IMR-90 (cell line): ENCODE results near the gene PCED1B. TPM values are rescaled to one million over a fixed set of nuclear protein-coding genes. Genes with fewer than 3 reads are reported as not detected.
A peak's percentile ranks its signal among the peaks of the same experiment; 100 is the strongest.

Experiments
- ATAC-seq: fragments of 200-7000 bp; cut with Tn5 transposase; 2 replicates; pipeline ENCODE4 v1.9.1; 2020; ENCODE audit warnings: low read depth, mild to moderate bottlenecking, moderate library complexity
- BruUV-seq: library from RNA; stranded (reverse); fragments of 400-500 nt; replicated peaks from 2 replicates; lab custom pipeline; 2021; lab: Mats Ljungman, UMichigan
- CTCF ChIA-PET: fragments of 300-600 bp; formaldehyde crosslinking; extraction: SDS; loops from one replicate; lab custom pipeline; 2021; ENCODE audit warnings: antibody characterized with exemption; lab: Yijun Ruan, JAX
- POLR2A ChIA-PET: fragments of 300-600 bp; sonication (Branson Sonifier 250); formaldehyde crosslinking; loops from one replicate; lab custom pipeline; 2022; ENCODE audit warnings: antibody characterized with exemption; ENCODE audit not compliant: unreplicated experiment; lab: Charles Lee
- DNase-seq: peaks from one replicate; pipeline ENCODE4 v3.0.0; 2013
- H2AFZ ChIP-seq: replicated peaks from 2 replicates; pipeline ENCODE3; 2013; ENCODE audit warnings: low read length, mild to moderate bottlenecking; ENCODE audit not compliant: poor library complexity
- H2AK5ac ChIP-seq: 2 replicates; pipeline ENCODE4 v1.6.1; 2013; ENCODE audit warnings: low read depth, low read length, inconsistent platforms
- H2AK9ac ChIP-seq: replicated peaks from 2 replicates; pipeline ENCODE3; 2013; ENCODE audit warnings: mild to moderate bottlenecking, low read depth, low read length, moderate library complexity; ENCODE audit not compliant: poor library complexity
- H2BK120ac ChIP-seq: 2 replicates; pipeline ENCODE4 v1.6.1; 2013; ENCODE audit warnings: low read depth, low read length, inconsistent platforms
- H2BK15ac ChIP-seq: 3 replicates; pipeline ENCODE4 v1.6.1; 2013; ENCODE audit warnings: low read depth, low read length, inconsistent platforms
- H2BK20ac ChIP-seq: 2 replicates; pipeline ENCODE4 v1.6.1; 2013; ENCODE audit warnings: low read depth, mild to moderate bottlenecking, inconsistent platforms, low read length, moderate library complexity
- H2BK5ac ChIP-seq: 2 replicates; pipeline ENCODE4 v1.6.1; 2013; ENCODE audit warnings: mild to moderate bottlenecking, low read depth, low read length, inconsistent platforms; ENCODE audit not compliant: poor library complexity, severe bottlenecking
- H3K14ac ChIP-seq: replicated peaks from 2 replicates; pipeline ENCODE4 v1.6.1; 2013; ENCODE audit warnings: low read depth, low read length, inconsistent platforms
- H3K18ac ChIP-seq: 2 replicates; pipeline ENCODE4 v1.6.1; 2013; ENCODE audit warnings: low read depth, low read length, control low read depth
- H3K23ac ChIP-seq: 2 replicates; pipeline ENCODE4 v1.6.1; 2013; ENCODE audit warnings: low read depth, low read length, inconsistent platforms
- H3K27ac ChIP-seq: 2 replicates; pipeline ENCODE4 v1.5.1; 2013; ENCODE audit warnings: mild to moderate bottlenecking, control low read depth, low read length; ENCODE audit not compliant: insufficient read depth
- H3K27me3 ChIP-seq: 2 replicates; pipeline ENCODE4 v1.6.1; 2013; ENCODE audit warnings: low read length; ENCODE audit not compliant: control insufficient read depth, insufficient read depth
- H3K36me3 ChIP-seq: 2 replicates; pipeline ENCODE4 v1.6.1; 2013; ENCODE audit warnings: low read length, mixed read lengths; ENCODE audit not compliant: control insufficient read depth, insufficient read depth
- H3K4ac ChIP-seq: 2 replicates; pipeline ENCODE4 v1.6.1; 2013; ENCODE audit warnings: low read depth, low read length, inconsistent platforms
- H3K4me1 ChIP-seq: 2 replicates; pipeline ENCODE4 v1.6.1; 2013; ENCODE audit warnings: low read length, mixed read lengths; ENCODE audit not compliant: control insufficient read depth, insufficient read depth
- H3K4me2 ChIP-seq: 2 replicates; pipeline ENCODE4 v1.6.1; 2013; ENCODE audit warnings: low read depth, mild to moderate bottlenecking, control low read depth, low read length, moderate library complexity
- H3K4me3 ChIP-seq: 2 replicates; pipeline ENCODE4 v1.5.1; 2013; ENCODE audit warnings: low read depth, mild to moderate bottlenecking, control low read depth, low read length, moderate library complexity; ENCODE audit not compliant: insufficient read depth
- H3K56ac ChIP-seq: 2 replicates; pipeline ENCODE4 v1.6.1; 2013; ENCODE audit warnings: low read length, inconsistent platforms; ENCODE audit not compliant: insufficient read depth; ENCODE audit errors: extremely low read depth
- H3K79me1 ChIP-seq, 2 experiments: 2 replicates each; pipeline ENCODE4 v1.6.1; 2013; ENCODE audit warnings: low read length in 2 of 2, inconsistent platforms in 1 of 2, low read depth in 1 of 2
- H3K9ac ChIP-seq: 2 replicates; pipeline ENCODE4 v1.6.1; 2013; ENCODE audit warnings: low read depth, low read length, control low read depth
- H3K9me1 ChIP-seq: 2 replicates; pipeline ENCODE4 v1.6.1; 2013; ENCODE audit warnings: low read length, inconsistent platforms; ENCODE audit not compliant: insufficient read depth
- H3K9me3 ChIP-seq: 2 replicates; pipeline ENCODE4 v1.6.1; 2013; ENCODE audit warnings: low read length; ENCODE audit not compliant: control insufficient read depth, insufficient read depth
- H4K20me1 ChIP-seq: 2 replicates; pipeline ENCODE4 v1.6.1; 2013; ENCODE audit warnings: low read length, inconsistent platforms; ENCODE audit not compliant: insufficient read depth
- H4K5ac ChIP-seq: 2 replicates; pipeline ENCODE4 v1.6.1; 2013; ENCODE audit warnings: mild to moderate bottlenecking, low read depth, low read length, control low read depth
- H4K8ac ChIP-seq, 2 experiments: 2 replicates each; pipeline ENCODE4 v1.6.1; 2013; ENCODE audit warnings: low read depth in 2 of 2, low read length in 2 of 2, control low read depth in 1 of 2, inconsistent platforms in 1 of 2
- H4K91ac ChIP-seq: 2 replicates; pipeline ENCODE4 v1.6.1; 2013; ENCODE audit warnings: low read depth, low read length, inconsistent platforms; ENCODE audit not compliant: insufficient read depth
- BHLHE40 ChIP-seq: fragments of 150-350 bp; IDR thresholded peaks from 2 replicates; pipeline ENCODE4 v1.6.1; 2016; ENCODE audit warnings: mild to moderate bottlenecking, low read depth, low read length
- CEBPB ChIP-seq: IDR thresholded peaks from 2 replicates; pipeline ENCODE4 v1.6.1; 2012; ENCODE audit warnings: low read depth, low read length, improper control_type of control experiment
- CHD1 ChIP-seq: IDR thresholded peaks from 2 replicates; pipeline ENCODE4 v1.6.1; 2012; ENCODE audit warnings: low read depth, low read length, improper control_type of control experiment
- FOS ChIP-seq: fragments of 150-350 bp; IDR thresholded peaks from 2 replicates; pipeline ENCODE4 v1.6.1; 2016; ENCODE audit warnings: low read depth, low read length
- MAFK ChIP-seq: IDR thresholded peaks from 2 replicates; pipeline ENCODE4 v1.6.1; 2012; ENCODE audit warnings: low read depth, low read length, improper control_type of control experiment
- MAZ ChIP-seq: IDR thresholded peaks from 2 replicates; pipeline ENCODE4 v1.6.1; 2012; ENCODE audit warnings: low read depth, mild to moderate bottlenecking, low read length, improper control_type of control experiment, moderate library complexity, borderline replicate concordance
- MXI1 ChIP-seq: IDR thresholded peaks from 2 replicates; pipeline ENCODE4 v1.6.1; 2012; ENCODE audit warnings: low read depth, mild to moderate bottlenecking, low read length, moderate library complexity, borderline replicate concordance
- NFE2L2 ChIP-seq: fragments of 150-350 bp; IDR thresholded peaks from 2 replicates; pipeline ENCODE4 v1.6.1; 2016; ENCODE audit warnings: low read depth, mild to moderate bottlenecking, low read length
- POLR2A ChIP-seq: IDR thresholded peaks from 2 replicates; pipeline ENCODE4 v1.6.1; 2012; ENCODE audit warnings: mild to moderate bottlenecking, low read depth, low read length
- RAD21 ChIP-seq: IDR thresholded peaks from 2 replicates; pipeline ENCODE4 v1.6.1; 2012; ENCODE audit warnings: low read length, improper control_type of control experiment
- RCOR1 ChIP-seq: IDR thresholded peaks from 2 replicates; pipeline ENCODE4 v1.6.1; 2012; ENCODE audit warnings: mild to moderate bottlenecking, low read length, improper control_type of control experiment; ENCODE audit not compliant: insufficient replicate concordance
- RFX5 ChIP-seq: IDR thresholded peaks from 2 replicates; pipeline ENCODE4 v1.8.0; 2012; ENCODE audit warnings: low read depth, mild to moderate bottlenecking, low read length, moderate library complexity
- SMC3 ChIP-seq: fragments of 150-350 bp; IDR thresholded peaks from 2 replicates; pipeline ENCODE4 v1.6.1; 2016; ENCODE audit warnings: low read depth, mild to moderate bottlenecking, antibody characterized with exemption, low read length, moderate library complexity
- WGBS, 2 experiments: methylation state at CpG; one replicate each; pipeline versions ENCODE4 v1.1.5 to v1.1.7; 2013; ENCODE audit warnings: missing lambda C conversion rate in 2 of 2; ENCODE audit not compliant: insufficient read length in 1 of 2; ENCODE audit errors: extremely low coverage in 2 of 2; 5-methylcytosine and 5-hydroxymethylcytosine counted together
- dilution Hi-C: fragments of 300-500 bp; cut with HindIII; formaldehyde crosslinking; loops from one replicate; pipeline ENCODE4 v1.14.3; 2018; ENCODE audit warnings: low sequenced_read_pairs; ENCODE audit not compliant: unreplicated experiment
- in situ Hi-C: fragments of 300-500 bp; cut with MboI; formaldehyde crosslinking; loops from 3 replicates; pipeline ENCODE4 v1.14.3; 2019; ENCODE audit warnings: low sequenced_read_pairs, inconsistent platforms, mixed read lengths
- intact Hi-C: fragments of 100-400 bp; cut with micrococcal nuclease; formaldehyde crosslinking; loops from 2 replicates; pipeline ENCODE4 v1.10.0; 2022
- polyA plus RNA-seq, 3 experiments: library from polyadenylated mRNA; depleted of rRNA; stranded (reverse); fragments of >200 nt; gene quantifications; 2 replicates each; pipeline ENCODE4 v1.2.3, GENCODE V29; 2012; ENCODE audit warnings: low replicate concordance in 1 of 3
- total RNA-seq: library from RNA; depleted of rRNA; stranded (reverse); fragments of >200 nt; gene quantifications from 2 replicates; pipeline ENCODE4 v1.2.3, GENCODE V29; 2012
- TF ChIP-seq, protein P1 (sequence below): fragments of 150-350 bp; IDR thresholded peaks from 2 replicates; pipeline ENCODE4 v1.6.1; 2016; ENCODE audit warnings: low read depth, mild to moderate bottlenecking, low read length, moderate library complexity, borderline replicate concordance
- TF ChIP-seq, protein P2 (sequence below): fragments of 150-350 bp; IDR thresholded peaks from 2 replicates; pipeline ENCODE4 v1.6.1; 2017; ENCODE audit warnings: mild to moderate bottlenecking, antibody characterized with exemption, low read length, low read depth
- TF ChIP-seq, protein P3 (sequence below): conservative IDR thresholded peaks from 2 replicates; pipeline ENCODE4 v1.5.1; 2012; ENCODE audit warnings: mild to moderate bottlenecking, low read depth, low read length, improper control_type of control experiment

PCED1B gene
- total and polyA plus RNA-seq, 2 of the 4 experiments (the other 2 are of a cell fraction) = 0.36 to 2.6 TPM

DNA sequence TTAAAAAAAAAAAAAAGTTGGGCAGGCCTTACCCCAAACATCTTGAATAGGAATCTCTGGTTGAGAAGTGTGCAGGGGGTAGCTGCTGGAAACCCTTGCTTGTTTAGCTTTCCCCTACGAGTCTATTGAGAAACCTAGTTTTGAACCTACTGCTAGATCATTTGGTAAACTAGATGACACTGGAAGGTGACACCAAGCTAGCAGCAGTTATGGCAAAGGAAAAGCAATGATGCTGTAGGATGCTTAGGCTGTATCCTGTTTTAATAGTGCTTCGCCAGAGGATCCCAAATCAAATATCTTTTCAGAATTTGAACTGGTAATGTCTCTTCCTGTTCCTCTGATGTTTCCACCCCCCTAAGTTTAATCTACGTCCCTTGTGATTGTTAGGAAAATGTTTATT, 5.5 kb upstream of the PCED1B start:
- peaks cover 3% of the 10 kb centered on the region; the same call in 1 of the 2 replicates for H3K9me1 ChIP-seq
- no peak overlapping the region for H3K9ac ChIP-seq
- no peak overlapping the region for H4K5ac ChIP-seq
- no peaks in the 10 kb centered on the region for H4K20me1 ChIP-seq
- no peak overlapping the region for H2BK120ac ChIP-seq
- intact Hi-C loops (no loop called here), dilution Hi-C loops (no loop called here), in situ Hi-C loops (loop anchor here (10.0 kb wide), 1 partner anchor 321 kb away; no protein-coding TSS in a partner anchor)
- DNase-seq = no peak
- H2BK5ac ChIP-seq = no peak overlapping the region
- H3K27me3 ChIP-seq = no peaks in the 10 kb centered on the region
- H3K18ac ChIP-seq = no peak overlapping the region
- no peak for ATAC-seq
- no peak overlapping the region for H3K56ac ChIP-seq
- H2AK5ac ChIP-seq = no peak overlapping the region
- no peaks in the 10 kb centered on the region for H3K9me3 ChIP-seq
- H3K36me3 ChIP-seq = no peaks in the 10 kb centered on the region
- peaks cover 10% of the 10 kb centered on the region; the same call in 1 of the 2 replicates for H3K4me1 ChIP-seq
- ChIA-PET CTCF (no interaction called here), POLR2A (no interaction called here)
- H3K4ac ChIP-seq = no peak overlapping the region
- no peak overlapping the region for H3K14ac ChIP-seq
- H4K8ac ChIP-seq = 0 out of 4 replicates have a peak overlapping the region, but pooled peaks of 1 of the 2 experiments have one; percentile 40
- no peak overlapping the region for H4K91ac ChIP-seq
- H3K4me2 ChIP-seq = no peak overlapping the region
- no peak overlapping the region for H3K4me3 ChIP-seq
- no peak overlapping the region for H2BK15ac ChIP-seq
- peaks cover 7 to 34% of the 10 kb centered on the region in 2 experiments; a peak in 2 of 4 replicates for H3K79me1 ChIP-seq
- no peak overlapping the region for H2AFZ ChIP-seq
- TF ChIP-seq, protein P1, sequence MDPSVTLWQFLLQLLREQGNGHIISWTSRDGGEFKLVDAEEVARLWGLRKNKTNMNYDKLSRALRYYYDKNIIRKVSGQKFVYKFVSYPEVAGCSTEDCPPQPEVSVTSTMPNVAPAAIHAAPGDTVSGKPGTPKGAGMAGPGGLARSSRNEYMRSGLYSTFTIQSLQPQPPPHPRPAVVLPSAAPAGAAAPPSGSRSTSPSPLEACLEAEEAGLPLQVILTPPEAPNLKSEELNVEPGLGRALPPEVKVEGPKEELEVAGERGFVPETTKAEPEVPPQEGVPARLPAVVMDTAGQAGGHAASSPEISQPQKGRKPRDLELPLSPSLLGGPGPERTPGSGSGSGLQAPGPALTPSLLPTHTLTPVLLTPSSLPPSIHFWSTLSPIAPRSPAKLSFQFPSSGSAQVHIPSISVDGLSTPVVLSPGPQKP = no peak
- no peak for TF ChIP-seq CEBPB
- TF ChIP-seq FOS = no peak
- no peak for TF ChIP-seq RFX5
- no peak for TF ChIP-seq MAZ
- no peak for TF ChIP-seq POLR2A
- TF ChIP-seq, protein P2, sequence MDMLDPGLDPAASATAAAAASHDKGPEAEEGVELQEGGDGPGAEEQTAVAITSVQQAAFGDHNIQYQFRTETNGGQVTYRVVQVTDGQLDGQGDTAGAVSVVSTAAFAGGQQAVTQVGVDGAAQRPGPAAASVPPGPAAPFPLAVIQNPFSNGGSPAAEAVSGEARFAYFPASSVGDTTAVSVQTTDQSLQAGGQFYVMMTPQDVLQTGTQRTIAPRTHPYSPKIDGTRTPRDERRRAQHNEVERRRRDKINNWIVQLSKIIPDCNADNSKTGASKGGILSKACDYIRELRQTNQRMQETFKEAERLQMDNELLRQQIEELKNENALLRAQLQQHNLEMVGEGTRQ = no peak
- no peak for TF ChIP-seq RAD21
- no peak for TF ChIP-seq CHD1
- no peak for TF ChIP-seq RCOR1
- TF ChIP-seq NFE2L2 = no peak
- TF ChIP-seq MAFK = no peak
- TF ChIP-seq BHLHE40 = no peak
- TF ChIP-seq MXI1 = no peak
- no peak for TF ChIP-seq SMC3
- TF ChIP-seq, protein P3, sequence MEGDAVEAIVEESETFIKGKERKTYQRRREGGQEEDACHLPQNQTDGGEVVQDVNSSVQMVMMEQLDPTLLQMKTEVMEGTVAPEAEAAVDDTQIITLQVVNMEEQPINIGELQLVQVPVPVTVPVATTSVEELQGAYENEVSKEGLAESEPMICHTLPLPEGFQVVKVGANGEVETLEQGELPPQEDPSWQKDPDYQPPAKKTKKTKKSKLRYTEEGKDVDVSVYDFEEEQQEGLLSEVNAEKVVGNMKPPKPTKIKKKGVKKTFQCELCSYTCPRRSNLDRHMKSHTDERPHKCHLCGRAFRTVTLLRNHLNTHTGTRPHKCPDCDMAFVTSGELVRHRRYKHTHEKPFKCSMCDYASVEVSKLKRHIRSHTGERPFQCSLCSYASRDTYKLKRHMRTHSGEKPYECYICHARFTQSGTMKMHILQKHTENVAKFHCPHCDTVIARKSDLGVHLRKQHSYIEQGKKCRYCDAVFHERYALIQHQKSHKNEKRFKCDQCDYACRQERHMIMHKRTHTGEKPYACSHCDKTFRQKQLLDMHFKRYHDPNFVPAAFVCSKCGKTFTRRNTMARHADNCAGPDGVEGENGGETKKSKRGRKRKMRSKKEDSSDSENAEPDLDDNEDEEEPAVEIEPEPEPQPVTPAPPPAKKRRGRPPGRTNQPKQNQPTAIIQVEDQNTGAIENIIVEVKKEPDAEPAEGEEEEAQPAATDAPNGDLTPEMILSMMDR = no peak
- H3K27ac ChIP-seq = no peak overlapping the region
- no peak overlapping the region for H2BK20ac ChIP-seq
- no TSS peak for BruUV-seq
- H2AK9ac ChIP-seq = no peak overlapping the region
- H3K23ac ChIP-seq = no peak overlapping the region
- WGBS, 2 experiments = no CpG with 5 or more reads among the region's 3 CpGs
